ENCODE results near the gene STX18. TPM values are rescaled to one million over a fixed set of nuclear protein-coding genes. Genes with fewer than 3 reads are reported as not detected.
"Not testable (repeated sequence)": the region's sequence is repeated elsewhere in the genome, so short reads cannot be mapped to it uniquely, and the experiment has no call there.

The STX18 gene
- total RNA-seq, 2 donors from 2014 or later = 37.9 to 43.3 TPM

- ATAC-seq (no peak), DNase-seq (no peak)
- intact Hi-C loops (cut with DNase I, micrococcal nuclease) = no loop called here
Observed at GRCh38 chr4:4428966-4429875, 112.6 kb downstream of the STX18 start.

DNA sequence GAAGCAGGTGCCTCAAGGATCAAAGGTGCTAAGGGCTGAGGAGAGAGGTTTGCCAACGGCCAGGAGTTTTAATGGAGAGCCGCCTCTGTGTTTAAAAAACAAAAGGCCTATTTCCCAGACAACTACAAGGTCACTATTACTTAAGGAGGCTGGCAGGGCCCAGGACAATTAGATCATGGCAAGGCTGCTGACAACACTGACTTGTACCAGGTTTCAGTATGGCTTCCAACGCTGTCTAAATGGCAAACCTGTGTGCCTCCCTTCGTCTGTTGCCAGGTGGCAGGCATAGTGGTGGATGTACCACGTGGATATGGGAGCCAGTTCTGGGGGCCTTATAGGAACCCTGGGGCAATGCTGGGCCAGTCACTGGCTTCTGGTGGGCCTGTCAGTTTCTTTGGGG is 114.0 kb downstream of the STX18 start:
- no peak for DNase-seq
- intact Hi-C loops (cut with DNase I, micrococcal nuclease) = no loop called here
- no peak for ATAC-seq

GRCh38 chr4:4427121-4427870 is 114.6 kb downstream of the STX18 start:
- intact Hi-C loops (cut with DNase I, micrococcal nuclease) = no loop called here
- DNase-seq (no peak), ATAC-seq (no peak)

- DNase-seq (no peak), ATAC-seq (no peak)
- intact Hi-C loops (cut with DNase I, micrococcal nuclease) = no loop called here
Observed at GRCh38 chr4:4426511-4427120, 115.2 kb downstream of the STX18 start.

GRCh38 chr4:4425696-4426095 is 116.2 kb downstream of the STX18 start:
- ATAC-seq (no peak), DNase-seq (no peak)
- intact Hi-C loops (cut with DNase I, micrococcal nuclease) = no loop called here

- DNase-seq = no peak
- ATAC-seq = no peak
- intact Hi-C loops (cut with DNase I, micrococcal nuclease) = no loop called here
Observed at GRCh38 chr4:4425119-4425690, 116.6 kb downstream of the STX18 start.

DNA sequence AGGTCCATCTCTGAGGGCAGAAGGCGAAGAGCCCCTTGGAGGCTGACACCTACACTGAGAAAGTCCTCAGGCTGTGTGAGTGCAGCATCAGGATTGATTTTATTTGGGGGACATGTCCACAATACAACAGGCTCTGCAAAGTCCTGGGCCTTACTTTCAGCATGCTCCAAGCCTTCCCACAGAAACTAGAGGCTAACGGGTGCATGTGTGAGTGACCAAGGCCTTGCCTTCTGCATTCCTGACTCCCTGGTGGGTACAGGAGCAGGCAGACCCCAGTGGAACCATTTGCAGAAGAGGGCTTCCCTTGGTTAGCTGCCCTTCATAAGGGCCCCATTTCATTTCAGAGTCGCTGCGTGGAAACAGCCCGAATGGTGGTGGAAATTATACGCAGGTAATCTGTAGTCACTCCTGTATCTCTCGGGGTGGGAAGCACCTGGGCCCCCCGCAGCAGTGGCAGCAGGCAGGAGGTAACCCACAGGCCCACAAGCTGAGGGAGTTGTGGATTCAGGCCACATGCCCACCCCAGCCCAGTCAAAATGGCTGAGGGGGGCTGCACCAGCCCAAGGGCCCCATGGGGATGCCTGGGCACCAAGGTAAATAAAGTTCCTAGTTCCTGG is 117.2 kb downstream of the STX18 start:
- intact Hi-C loops (cut with DNase I, micrococcal nuclease) = no loop called here
- ATAC-seq = no peak
- no peak for DNase-seq

DNA sequence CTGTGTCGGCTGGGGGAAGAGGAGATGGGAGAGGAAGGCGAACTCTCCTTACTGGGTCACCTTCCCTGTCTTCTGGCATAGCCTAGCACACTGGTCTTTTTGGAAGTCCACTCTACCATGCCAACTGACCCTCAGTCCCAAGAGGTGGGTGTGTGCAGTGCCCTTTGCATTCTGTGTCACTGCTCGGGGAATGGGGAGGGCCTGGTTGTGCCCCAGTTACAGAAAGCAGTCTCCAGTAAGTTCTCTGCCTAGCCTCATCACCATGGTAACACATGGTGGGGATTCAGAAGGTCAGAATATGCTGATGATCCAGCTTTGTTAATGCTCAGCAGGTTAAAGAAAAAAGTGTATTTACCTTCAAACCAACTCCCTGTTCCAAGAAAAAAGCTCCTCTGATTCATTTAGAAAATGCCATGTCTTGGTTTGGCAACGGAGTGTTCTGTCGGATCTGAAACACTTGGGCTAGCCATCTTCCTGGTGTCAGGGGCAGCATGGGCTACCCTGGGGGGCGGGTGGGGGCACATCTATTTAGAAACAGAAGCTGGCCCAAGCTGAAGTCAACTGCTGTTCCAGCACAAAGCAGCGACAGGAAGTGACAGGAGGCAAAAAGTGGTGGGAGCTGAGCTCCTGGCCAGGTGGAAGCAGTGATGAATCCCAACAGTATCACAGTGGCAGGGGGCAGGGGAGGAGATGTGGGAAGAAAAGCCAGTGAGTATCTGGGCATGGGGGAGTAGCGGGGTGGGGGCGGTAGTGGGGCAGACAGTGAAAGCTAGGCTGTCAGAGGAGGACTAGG is 117.9 kb downstream of the STX18 start:
- DNase-seq = no peak

DNA sequence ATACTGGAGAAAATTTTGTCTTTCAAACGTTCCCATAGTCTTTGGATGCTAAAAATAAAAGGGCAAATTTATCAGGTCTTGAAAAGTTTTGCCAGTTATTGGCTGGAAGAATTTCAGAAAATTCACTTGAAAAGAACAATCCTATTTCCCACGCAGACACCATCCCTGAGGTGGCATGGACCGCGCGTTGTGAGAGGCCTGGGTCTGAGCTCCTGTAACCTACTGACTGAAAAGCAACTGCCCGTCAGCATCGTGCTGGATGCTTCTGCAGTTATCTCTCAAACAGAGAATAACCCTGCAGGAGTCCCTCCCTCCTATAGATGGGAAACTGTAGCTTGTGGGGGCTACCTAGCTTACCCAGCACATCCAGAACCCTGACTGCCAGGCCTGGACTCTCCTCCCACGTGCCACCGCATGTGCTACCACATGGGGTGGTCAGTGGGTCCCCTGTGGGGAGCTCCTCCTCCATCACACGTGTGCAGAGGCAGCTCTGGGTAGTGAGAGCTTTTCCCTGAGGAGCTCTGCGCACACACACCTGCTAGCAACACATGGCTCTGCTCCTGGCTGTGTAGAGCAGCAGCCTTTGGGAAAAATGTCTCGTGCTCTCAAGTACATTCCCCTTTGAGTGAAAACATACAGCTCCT is 118.9 kb downstream of the STX18 start:
- intact Hi-C loops (cut with DNase I, micrococcal nuclease) = no loop called here
- no peak for ATAC-seq
- no peak for DNase-seq

More for the DNA sequence above, 117.9 kb downstream of the STX18 start:
- intact Hi-C loops (cut with DNase I, micrococcal nuclease) = no loop called here
- ATAC-seq = no peak

- intact Hi-C loops (cut with DNase I, micrococcal nuclease) = not testable (repeated sequence)
Observed at GRCh38 chr4:4422117-4422516, 119.7 kb downstream of the STX18 start.

GRCh38 chr4:4421356-4421755 is 120.5 kb downstream of the STX18 start:
- DNase-seq = no peak
- ATAC-seq = no peak
- intact Hi-C loops (cut with DNase I, micrococcal nuclease) = no loop called here

More at GRCh38 chr4:4422117-4422516, 119.7 kb downstream of the STX18 start:
- DNase-seq, ATAC-seq: not testable (repeated sequence)

DNA sequence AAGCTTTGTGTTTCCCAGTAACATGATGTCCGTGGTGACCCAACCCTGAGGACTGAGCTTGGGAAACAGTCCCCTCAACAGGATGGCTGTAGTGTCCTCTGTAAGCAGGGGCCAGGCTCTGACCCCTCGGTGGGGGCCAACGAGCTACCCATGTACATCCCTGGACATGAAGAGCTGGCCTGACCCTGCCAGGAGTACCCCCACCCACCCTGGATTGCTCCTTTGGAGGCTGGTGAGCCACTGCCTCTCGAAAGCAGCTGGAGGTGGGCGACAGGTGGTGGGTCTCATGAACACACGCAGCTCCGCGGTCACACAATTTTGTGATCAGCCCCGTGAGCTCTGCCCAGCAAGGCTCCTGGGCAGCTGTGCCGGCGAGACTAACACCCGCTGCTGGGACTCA is 121.4 kb downstream of the STX18 start:
- intact Hi-C loops (cut with DNase I, micrococcal nuclease) = no loop called here
- ATAC-seq = no peak
- no peak for DNase-seq

GRCh38 chr4:4419896-4420295 is 122.0 kb downstream of the STX18 start:
- ATAC-seq (no peak), DNase-seq (no peak)
- intact Hi-C loops (cut with DNase I, micrococcal nuclease) = no loop called here

DNA sequence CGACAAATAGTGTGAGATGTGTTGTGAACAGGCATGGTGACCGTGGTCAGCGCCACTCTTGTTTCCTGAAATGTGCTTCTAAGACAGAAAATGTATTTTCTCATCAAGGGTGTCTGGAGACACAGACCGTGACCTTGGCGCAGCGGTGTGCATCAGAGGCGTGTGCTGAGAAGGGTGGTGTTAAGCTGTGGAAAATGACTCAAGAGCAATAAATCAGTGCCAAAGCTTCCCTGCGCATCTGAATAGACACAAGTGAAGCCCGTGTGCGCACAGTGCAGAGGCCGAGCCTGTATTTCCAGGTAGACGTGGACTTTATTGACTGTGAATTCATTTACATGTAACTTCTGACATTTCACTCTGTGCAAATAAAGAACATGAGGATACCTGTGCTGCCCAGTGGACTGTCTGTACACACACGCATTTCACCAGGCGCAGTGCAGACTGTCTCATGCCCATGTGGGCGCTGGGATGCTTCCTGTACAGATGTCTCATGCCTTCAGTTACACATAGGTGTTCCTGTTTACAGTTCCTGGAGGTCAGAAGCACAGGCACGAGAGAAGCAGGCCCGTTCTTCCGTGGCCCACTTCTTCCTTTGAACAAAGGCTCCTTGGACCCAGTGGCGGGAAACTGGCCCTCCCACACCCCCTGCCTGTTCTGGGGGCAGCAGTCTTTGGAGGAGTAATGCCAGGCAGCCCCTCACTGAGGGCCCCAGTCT is 123.0 kb downstream of the STX18 start:
- DNase-seq = no peak
- ATAC-seq = no peak
- intact Hi-C loops (cut with DNase I, micrococcal nuclease) = no loop called here

DNA sequence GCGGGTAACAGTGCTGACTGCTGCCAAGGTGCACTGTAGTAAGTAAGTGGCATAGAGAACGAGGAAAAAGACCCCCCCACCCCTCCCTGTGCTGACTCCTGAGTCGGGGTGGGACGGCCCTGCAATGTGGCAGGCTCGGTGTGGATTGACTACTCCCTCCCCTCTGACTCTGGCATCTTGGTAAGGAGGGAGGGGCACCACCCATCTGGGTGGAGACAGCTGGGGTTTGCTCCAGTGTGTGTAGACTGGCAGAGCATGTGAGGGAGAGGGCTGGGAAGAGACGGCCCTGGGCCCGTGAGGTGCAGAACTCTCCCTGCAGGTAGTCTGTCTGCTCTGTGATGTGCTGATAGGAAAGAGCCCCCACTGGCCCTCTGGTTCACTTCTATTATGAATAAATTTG is 124.0 kb downstream of the STX18 start:
- DNase-seq (no peak), ATAC-seq (no peak)
- intact Hi-C loops (cut with DNase I, micrococcal nuclease) = no loop called here

GRCh38 chr4:4416981-4417380 is 124.9 kb downstream of the STX18 start:
- DNase-seq = no peak
- no peak for ATAC-seq
- intact Hi-C loops (cut with DNase I, micrococcal nuclease) = no loop called here

All from left colon (tissue), 2 donors.